ENCODE data around the gene TRAPPC12. TPM values are rescaled to one million over a fixed set of nuclear protein-coding genes. Genes with fewer than 3 reads are reported as not detected.

The TRAPPC12 gene
- polyA plus RNA-seq, 1 donor (not counting 4 experiments of a cell fraction or from before 2014, with no cell fraction given): 44.2 TPM

DNA sequence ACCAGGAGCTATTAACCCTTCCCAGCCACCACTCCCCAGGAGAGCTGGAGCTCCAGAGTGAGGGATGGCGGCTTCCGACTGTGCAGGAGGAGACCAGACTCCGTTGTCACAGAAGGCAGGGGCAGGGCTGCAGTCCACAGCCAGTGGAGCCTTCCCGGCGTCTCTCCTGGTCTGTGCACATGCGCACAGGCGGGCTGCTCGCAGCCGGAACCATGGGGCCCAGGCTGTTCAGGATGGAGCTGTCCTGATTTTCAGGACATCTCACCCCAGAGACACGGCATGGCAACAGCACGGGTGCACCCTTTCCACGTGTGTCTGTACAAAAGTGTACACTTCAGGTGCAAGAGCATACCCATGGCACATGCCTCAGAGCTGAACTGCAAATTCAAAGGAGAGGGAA lies 30.7 kb upstream of the TRAPPC12 start:
- dilution Hi-C loops (cut with MboI; ENCODE audit: extremely low pct_ligation_motif_present, low sequenced_read_pairs): no loop called here
- no peak overlapping the region for H3K4me2 ChIP-seq (ENCODE audit: control insufficient read depth, extremely low read depth, insufficient read depth, low read depth, low read length)

DNA sequence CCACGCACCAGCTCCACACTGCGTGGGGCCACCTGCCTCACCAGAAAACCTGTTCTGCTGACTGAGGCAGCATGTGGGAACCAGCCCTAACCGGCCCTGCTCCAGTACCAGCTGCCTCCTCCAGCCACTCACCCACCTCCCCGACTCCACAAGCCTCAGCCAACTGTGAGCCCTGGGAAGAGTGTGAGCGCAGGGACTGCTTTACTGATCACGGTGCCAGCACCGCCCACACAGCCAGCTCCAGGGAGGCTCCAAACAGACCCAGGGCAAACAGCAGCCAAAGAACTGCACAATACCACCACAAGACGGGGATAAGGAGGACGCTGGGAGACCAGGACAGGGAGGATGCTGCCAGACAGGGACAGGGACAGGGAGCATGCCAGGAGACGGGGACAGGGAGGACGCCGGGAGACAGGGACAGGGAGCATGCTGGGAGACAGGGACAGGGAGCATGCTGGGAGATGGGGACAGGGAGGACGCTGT lies 30.2 kb upstream of the TRAPPC12 start:
- Histone ChIP-seq H3K27me3 (ENCODE audit: control insufficient read depth, extremely low read depth, insufficient read depth, low read length) (no peaks in the 10 kb centered on the region), H3K4me2 (ENCODE audit: control insufficient read depth, extremely low read depth, insufficient read depth, low read depth, low read length) (no peak overlapping the region), H3K9ac (ENCODE audit: control insufficient read depth, extremely low read depth, insufficient read depth, low read length) (no peak overlapping the region), H4K20me1 (ENCODE audit: control insufficient read depth, extremely low read depth, insufficient read depth, low read length) (no peaks in the 10 kb centered on the region), H3K79me2 (ENCODE audit: control insufficient read depth, insufficient read depth, low read length) (no peaks in the 10 kb centered on the region), H3K36me3 (ENCODE audit: control insufficient read depth in 2 of 2, extremely low read depth in 1 of 2, insufficient read depth in 2 of 2, low read length in 2 of 2) (peaks cover 0 to 13% of the 10 kb centered on the region in 2 experiments), H3K9me3 (ENCODE audit: control insufficient read depth, low read depth, low read length) (no peaks in the 10 kb centered on the region), H3K27ac (ENCODE audit: control insufficient read depth, insufficient read depth, low read length) (no peak overlapping the region), H3K4me3 (ENCODE audit: control insufficient read depth in 2 of 3, extremely low read depth in 1 of 3, insufficient read depth in 2 of 3, low read depth in 1 of 3, low read length in 3 of 3) (no peak overlapping the region), H2AFZ (ENCODE audit: control insufficient read depth, low read length) (no peak overlapping the region), H3K9me1 (ENCODE audit: control insufficient read depth, extremely low read depth, insufficient read depth, low read length) (no peaks in the 10 kb centered on the region), H3K4me1 (ENCODE audit: control insufficient read depth, extremely low read depth, insufficient read depth, low read length) (no peaks in the 10 kb centered on the region)
- dilution Hi-C loops (cut with MboI; ENCODE audit: extremely low pct_ligation_motif_present, low sequenced_read_pairs): no loop called here
- DNase-seq (ENCODE audit: low read depth, low spot score) (no peak), FAIRE-seq (no peak)
- TF ChIP-seq, protein P1, sequence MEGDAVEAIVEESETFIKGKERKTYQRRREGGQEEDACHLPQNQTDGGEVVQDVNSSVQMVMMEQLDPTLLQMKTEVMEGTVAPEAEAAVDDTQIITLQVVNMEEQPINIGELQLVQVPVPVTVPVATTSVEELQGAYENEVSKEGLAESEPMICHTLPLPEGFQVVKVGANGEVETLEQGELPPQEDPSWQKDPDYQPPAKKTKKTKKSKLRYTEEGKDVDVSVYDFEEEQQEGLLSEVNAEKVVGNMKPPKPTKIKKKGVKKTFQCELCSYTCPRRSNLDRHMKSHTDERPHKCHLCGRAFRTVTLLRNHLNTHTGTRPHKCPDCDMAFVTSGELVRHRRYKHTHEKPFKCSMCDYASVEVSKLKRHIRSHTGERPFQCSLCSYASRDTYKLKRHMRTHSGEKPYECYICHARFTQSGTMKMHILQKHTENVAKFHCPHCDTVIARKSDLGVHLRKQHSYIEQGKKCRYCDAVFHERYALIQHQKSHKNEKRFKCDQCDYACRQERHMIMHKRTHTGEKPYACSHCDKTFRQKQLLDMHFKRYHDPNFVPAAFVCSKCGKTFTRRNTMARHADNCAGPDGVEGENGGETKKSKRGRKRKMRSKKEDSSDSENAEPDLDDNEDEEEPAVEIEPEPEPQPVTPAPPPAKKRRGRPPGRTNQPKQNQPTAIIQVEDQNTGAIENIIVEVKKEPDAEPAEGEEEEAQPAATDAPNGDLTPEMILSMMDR (optimal IDR thresholded peaks at IDR 0.05 in 1 of 3, IDR thresholded peaks at IDR 0.05 in 1 of 3, conservative IDR thresholded peaks at IDR 0.05 in 1 of 3; ENCODE audit: extremely low read depth in 1 of 3, insufficient read depth in 2 of 3, low read length in 3 of 3): no peak
- no peak for TF ChIP-seq EZH2 (IDR thresholded peaks at IDR 0.05; ENCODE audit: low read length)

More for the DNA sequence above, 30.7 kb upstream of the TRAPPC12 start:
- H3K27ac ChIP-seq (ENCODE audit: control insufficient read depth, insufficient read depth, low read length): no peak overlapping the region
- H3K4me1 ChIP-seq (ENCODE audit: control insufficient read depth, extremely low read depth, insufficient read depth, low read length): no peaks in the 10 kb centered on the region
- no peaks in the 10 kb centered on the region for H3K9me1 ChIP-seq (ENCODE audit: control insufficient read depth, extremely low read depth, insufficient read depth, low read length)
- no peaks in the 10 kb centered on the region for H4K20me1 ChIP-seq (ENCODE audit: control insufficient read depth, extremely low read depth, insufficient read depth, low read length)
- H3K27me3 ChIP-seq (ENCODE audit: control insufficient read depth, extremely low read depth, insufficient read depth, low read length): no peaks in the 10 kb centered on the region
- H3K9me3 ChIP-seq (ENCODE audit: control insufficient read depth, low read depth, low read length): no peaks in the 10 kb centered on the region
- H3K36me3 ChIP-seq (ENCODE audit: control insufficient read depth in 2 of 2, extremely low read depth in 1 of 2, insufficient read depth in 2 of 2, low read length in 2 of 2): peaks cover 0 to 10% of the 10 kb centered on the region in 2 experiments
- no peak overlapping the region for H2AFZ ChIP-seq (ENCODE audit: control insufficient read depth, low read length)
- TF ChIP-seq, protein P1 (optimal IDR thresholded peaks at IDR 0.05 in 1 of 3, IDR thresholded peaks at IDR 0.05 in 1 of 3, conservative IDR thresholded peaks at IDR 0.05 in 1 of 3; ENCODE audit: extremely low read depth in 1 of 3, insufficient read depth in 2 of 3, low read length in 3 of 3): no peak
- TF ChIP-seq EZH2 (IDR thresholded peaks at IDR 0.05; ENCODE audit: low read length): no peak
- H3K9ac ChIP-seq (ENCODE audit: control insufficient read depth, extremely low read depth, insufficient read depth, low read length): no peak overlapping the region
- H3K4me3 ChIP-seq (ENCODE audit: control insufficient read depth in 2 of 3, extremely low read depth in 1 of 3, insufficient read depth in 2 of 3, low read depth in 1 of 3, low read length in 3 of 3): no peak overlapping the region
- no peak for FAIRE-seq
- H3K79me2 ChIP-seq (ENCODE audit: control insufficient read depth, insufficient read depth, low read length): no peaks in the 10 kb centered on the region
- DNase-seq (ENCODE audit: low read depth, low spot score): no peak
